Measurements from ENCODE around the gene PDGFRA. TPM values are rescaled to one million over a fixed set of nuclear protein-coding genes. Genes with fewer than 3 reads are reported as not detected.

PDGFRA gene
- total RNA-seq, 1 experiment from 2014 or later, result 0.88 TPM

Other genes starting within 250 kb of the PDGFRA start
- gene CHIC2, start 164.7 kb upstream of the PDGFRA start, total RNA-seq (2014; rRNA removed; shearing (Covaris generic); ENCODE audit: low replicate concordance), result 22.6 and 29.6 TPM in 2 replicates
- gene GSX2, start 129.1 kb upstream of the PDGFRA start, total RNA-seq (2014; rRNA removed; shearing (Covaris generic); ENCODE audit: low replicate concordance), result not detected in 2 replicates